Liver (tissue), 9 donors: Measurements from ENCODE around the gene TANGO2. TPM values are rescaled to one million over a fixed set of nuclear protein-coding genes. Genes with fewer than 3 reads are reported as not detected.
A peak's percentile ranks its signal among the peaks of the same experiment; 100 is the strongest.

Source experiments
- DNase-seq: peaks from one replicate; pipeline ENCODE4 v3.0.0-alpha.2; 2017; ENCODE audit warnings: low spot score
- H3K27ac ChIP-seq, 2 donors: one replicate each; pipeline ENCODE4 v1.7.0; 2013; ENCODE audit warnings: inconsistent platforms in 2 of 2, low read length in 2 of 2, control low read depth in 1 of 2, low read depth in 1 of 2, mild to moderate bottlenecking in 1 of 2
- H3K27me3 ChIP-seq, 4 donors: one replicate each; pipeline versions ENCODE4 v1.6.1 to v1.7.0; 2013; ENCODE audit warnings: low read length in 3 of 4, inconsistent platforms in 1 of 4, mild to moderate bottlenecking in 1 of 4, moderate library complexity in 1 of 4; ENCODE audit not compliant: control insufficient read depth in 4 of 4, insufficient read depth in 4 of 4
- H3K36me3 ChIP-seq, 4 donors: one replicate each; pipeline versions ENCODE4 v1.6.1 to v1.7.0; 2013; ENCODE audit warnings: low read length in 3 of 4, mild to moderate bottlenecking in 3 of 4, low read depth in 1 of 4, moderate library complexity in 1 of 4; ENCODE audit not compliant: control insufficient read depth in 4 of 4, insufficient read depth in 3 of 4
- H3K4me1 ChIP-seq, 4 donors: one replicate each; pipeline versions ENCODE4 v1.6.1 to v1.7.0; 2013; ENCODE audit warnings: low read length in 3 of 4, mild to moderate bottlenecking in 3 of 4, moderate library complexity in 1 of 4; ENCODE audit not compliant: control insufficient read depth in 4 of 4, insufficient read depth in 4 of 4
- H3K4me3 ChIP-seq, 3 donors: one replicate each; pipeline versions ENCODE4 v1.6.1 to v1.7.0; 2013; ENCODE audit warnings: low read length in 3 of 3, control low read depth in 1 of 3, low read depth in 1 of 3, mild to moderate bottlenecking in 1 of 3
- H3K9ac ChIP-seq, 2 donors: one replicate each; pipeline ENCODE4 v1.7.0; 2013; ENCODE audit warnings: low read length in 2 of 2, mild to moderate bottlenecking in 2 of 2, moderate library complexity in 2 of 2, control low read depth in 1 of 2, low read depth in 1 of 2
- H3K9me3 ChIP-seq, 4 donors: one replicate each; pipeline versions ENCODE4 v1.6.1 to v1.7.0; 2013; ENCODE audit warnings: low read length in 3 of 4; ENCODE audit not compliant: control insufficient read depth in 4 of 4
- CTCF ChIP-seq: fragments of 150-350 bp; IDR thresholded peaks from 2 replicates; pipeline ENCODE4 v1.5.1; 2017; ENCODE audit warnings: improper control_type of control experiment, low read depth, low read length; ENCODE audit not compliant: missing input control
- EGR1 ChIP-seq, 2 donors: IDR thresholded peaks; 2 replicates each; pipeline ENCODE4 v1.6.1; 2016 to 2018; ENCODE audit warnings: antibody characterized with exemption in 2 of 2, low read depth in 2 of 2
- FOXA1 ChIP-seq: IDR thresholded peaks from 2 replicates; pipeline ENCODE4 v1.6.1; 2016; ENCODE audit warnings: antibody characterized with exemption
- GABPA ChIP-seq, 2 donors: IDR thresholded peaks in 1 of 2; conservative IDR thresholded peaks in 1 of 2; 2 replicates each; pipeline ENCODE4 v1.6.1; 2016; ENCODE audit warnings: antibody characterized with exemption in 2 of 2, mild to moderate bottlenecking in 1 of 2, moderate library complexity in 1 of 2
- HNF4A ChIP-seq, 2 donors: conservative IDR thresholded peaks; 2 replicates each; pipeline ENCODE4 v1.6.1; 2016; ENCODE audit warnings: antibody characterized with exemption in 2 of 2, mild to moderate bottlenecking in 2 of 2
- REST ChIP-seq: IDR thresholded peaks from 2 replicates; pipeline ENCODE4 v1.6.1; 2016; ENCODE audit warnings: antibody characterized with exemption, mild to moderate bottlenecking
- TAF1 ChIP-seq: conservative IDR thresholded peaks from 2 replicates; pipeline ENCODE4 v1.6.1; 2016; ENCODE audit warnings: antibody characterized with exemption, mild to moderate bottlenecking
- WGBS: extraction: QIAGEN DNeasy Blood & Tissue Kit; methylation state at CpG from one replicate; pipeline ENCODE4 v1.1.7; 2013; 5-methylcytosine and 5-hydroxymethylcytosine counted together
- polyA plus RNA-seq, 2 donors: library from polyadenylated mRNA; stranded (reverse) in 1 of 2; unstranded in 1 of 2; fragments of 200-250 nt in 1 of 2; fragments of >200 nt in 1 of 2; fragmentation: Nextera tagmentation in 1 of 2; extraction: Ambion mirVana in 1 of 2; gene quantifications; one replicate each; pipeline versions ENCODE4 v1.2.1 to v1.2.3, GENCODE V29; 2013 to 2015
- total RNA-seq, 2 donors: library from RNA; depleted of rRNA; stranded (reverse); fragments of >200 nt; gene quantifications; one replicate each; pipeline ENCODE4 v1.2.3, GENCODE V29; 2014
- donor health status: healthy.
- donor health status: healthy.
- donor health status: healthy.
- donor health status: healthy.
- donor health status: healthy.

TANGO2 gene
- total and polyA plus RNA-seq, 4 donors: 10.8 to 153 (median 16.1) TPM

- WGBS: 73% methylated on average over 16 of the region's 16 CpGs
- Histone ChIP-seq H3K4me1 (peaks cover 10 to 47% (median 35%) of the 10 kb centered on the region in 4 donors), H3K9me3 (no peaks in the 10 kb centered on the region), H3K27ac (peak overlapping the region in 1 of 2 donors; percentile 65), H3K9ac (no peak overlapping the region), H3K36me3 (no peaks in the 10 kb centered on the region), H3K27me3 (no peaks in the 10 kb centered on the region), H3K4me3 (no peak overlapping the region)
- no peak for DNase-seq
- no peak for TF ChIP-seq TAF1
- TF ChIP-seq FOXA1: no peak
- TF ChIP-seq HNF4A (conservative IDR thresholded peaks at IDR 0.05): no peak
Measured at GRCh38 chr22:19998232-19998951, 22.5 kb upstream of the TANGO2 start.

GRCh38 chr22:19998991-19999820, 21.7 kb upstream of the TANGO2 start:
- DNase-seq: no peak
- no peak overlapping the region for H3K9ac ChIP-seq
- no peaks in the 10 kb centered on the region for H3K9me3 ChIP-seq
- 55% methylated on average over 8 of the region's 8 CpGs for whole genome bisulfite sequencing
- peak overlapping the region in 1 of 2 donors; percentile 65 for H3K27ac ChIP-seq
- no peaks in the 10 kb centered on the region for H3K27me3 ChIP-seq
- H3K4me3 ChIP-seq: no peak overlapping the region
- TF ChIP-seq EGR1 (IDR thresholded peaks at IDR 0.05; ENCODE audit: low read depth in 2 of 2): no peak
- no peak for TF ChIP-seq TAF1
- TF ChIP-seq GABPA (IDR thresholded peaks at IDR 0.05 in 1 of 2, conservative IDR thresholded peaks at IDR 0.05 in 1 of 2): no peak
- no peak for TF ChIP-seq CTCF
- TF ChIP-seq REST: no peak
- H3K4me1 ChIP-seq: peaks cover 10 to 45% (median 33%) of the 10 kb centered on the region in 4 donors
- H3K36me3 ChIP-seq: no peaks in the 10 kb centered on the region
